Loucy (cell line): ENCODE measurements around the gene KDM4B.
"Not testable (repeated sequence)": the region's sequence is repeated elsewhere in the genome, so short reads cannot be mapped to it uniquely, and the experiment has no call there.

Experiments
- H2AFZ ChIP-seq: fragments of 200-600 bp; sonication (generic); 2 replicates; pipeline ENCODE4 v1.6.0; 2016; ENCODE audit warnings: antibody characterized with exemption, mild to moderate bottlenecking, low read length, moderate library complexity
- H3F3A ChIP-seq: fragments of 200-600 bp; 2 replicates; pipeline ENCODE4 v1.6.0; 2016; ENCODE audit warnings: antibody characterized with exemption, low read depth, mild to moderate bottlenecking
- H3K27me3 ChIP-seq: fragments of 200-600 bp; sonication (generic); 2 replicates; pipeline ENCODE4 v1.6.1; 2014; ENCODE audit warnings: low read length, mild to moderate bottlenecking; ENCODE audit not compliant: insufficient read depth, poor library complexity, severe bottlenecking
- H3K36me3 ChIP-seq: fragments of 200-600 bp; sonication (generic); 2 replicates; pipeline ENCODE4 v1.6.1; 2016; ENCODE audit warnings: low read length; ENCODE audit not compliant: insufficient read depth
- H3K4me1 ChIP-seq: fragments of 200-600 bp; sonication (generic); 2 replicates; pipeline ENCODE4 v1.5.1; 2014; ENCODE audit warnings: low read length, mild to moderate bottlenecking; ENCODE audit not compliant: insufficient read depth, poor library complexity, severe bottlenecking
- H3K4me2 ChIP-seq: fragments of 200-600 bp; sonication (generic); 2 replicates; pipeline ENCODE4 v1.6.0; 2014; ENCODE audit warnings: antibody characterized with exemption, low read length, low read depth, mild to moderate bottlenecking; ENCODE audit not compliant: poor library complexity, severe bottlenecking
- H3K4me3 ChIP-seq: fragments of 200-600 bp; sonication (generic); 2 replicates; pipeline ENCODE4 v1.5.1; 2014; ENCODE audit warnings: low read length, mild to moderate bottlenecking, mixed read lengths; ENCODE audit not compliant: poor library complexity, severe bottlenecking
- H3K79me2 ChIP-seq: fragments of 200-600 bp; sonication (generic); 2 replicates; pipeline ENCODE4 v1.6.1; 2014; ENCODE audit warnings: low read length; ENCODE audit not compliant: insufficient read depth
- H3K9ac ChIP-seq: fragments of 200-600 bp; sonication (generic); 2 replicates; pipeline ENCODE4 v1.6.0; 2014; ENCODE audit warnings: mild to moderate bottlenecking, low read depth, low read length, moderate library complexity; ENCODE audit not compliant: poor library complexity, severe bottlenecking
- H3K9me2 ChIP-seq: fragments of 200-600 bp; sonication (generic); replicated peaks from 2 replicates; pipeline ENCODE4 v1.6.1; 2016; ENCODE audit warnings: low read depth, low read length, mixed read lengths
- H3K9me3 ChIP-seq: fragments of 200-600 bp; sonication (generic); 2 replicates; pipeline ENCODE4 v1.6.1; 2014; ENCODE audit warnings: mild to moderate bottlenecking, antibody characterized with exemption, low read length, low read depth; ENCODE audit not compliant: insufficient read depth
- H4K20me1 ChIP-seq: fragments of 200-600 bp; sonication (generic); 2 replicates; pipeline ENCODE4 v1.6.0; 2014; ENCODE audit warnings: antibody characterized with exemption, low read length, mild to moderate bottlenecking; ENCODE audit not compliant: insufficient read depth, poor library complexity, severe bottlenecking
- EZH2phosphoT487 ChIP-seq: fragments of 200-600 bp; IDR thresholded peaks from 2 replicates; pipeline ENCODE4 v1.6.1; 2018; ENCODE audit warnings: antibody characterized with exemption, mild to moderate bottlenecking, moderate library complexity, borderline replicate concordance
- TF ChIP-seq, protein P1 (sequence below): fragments of 200-600 bp; sonication (generic); conservative IDR thresholded peaks from 2 replicates; pipeline ENCODE4 v1.5.1; 2014; ENCODE audit warnings: mild to moderate bottlenecking, antibody characterized with exemption, low read length

The KDM4B gene

GRCh38 chr19:4950650-4951049 lies 18.3 kb upstream of the KDM4B start:
- not testable (repeated sequence) for H3K9me2 ChIP-seq, H3K79me2 ChIP-seq, H4K20me1 ChIP-seq, H3K4me3 ChIP-seq, H3F3A ChIP-seq, H2AFZ ChIP-seq, H3K9me3 ChIP-seq, H3K4me2 ChIP-seq, H3K9ac ChIP-seq, H3K4me1 ChIP-seq, H3K27me3 ChIP-seq
- H3K36me3 ChIP-seq = peaks cover 86% of the 10 kb centered on the region; the same call in 1 of the 2 replicates

DNA sequence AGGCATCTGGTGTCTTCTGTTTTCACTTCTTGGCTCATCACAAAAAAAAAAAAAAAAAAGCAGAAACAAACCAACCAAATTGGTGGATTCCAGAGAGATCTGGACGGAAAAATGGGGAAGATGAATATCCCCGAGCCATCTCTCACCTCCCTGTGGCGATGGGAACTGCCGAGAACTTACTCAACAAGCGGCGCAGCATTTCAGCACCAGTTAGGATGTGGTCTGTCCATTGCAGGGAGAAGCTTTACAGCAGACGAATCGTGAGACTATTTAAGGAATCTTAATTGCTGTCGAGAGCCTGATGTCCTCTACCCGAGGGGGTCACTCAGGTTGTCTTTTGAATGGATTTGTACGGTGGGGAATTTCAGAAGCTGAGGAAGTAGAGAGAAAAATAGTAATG lies 17.3 kb upstream of the KDM4B start:
- Histone ChIP-seq H3K9me2 (no peaks in the 10 kb centered on the region), H3K4me1 (no peaks in the 10 kb centered on the region), H3K4me3 (no peak overlapping the region), H3F3A (no peaks in the 10 kb centered on the region), H3K9ac (no peak overlapping the region), H3K36me3 (peaks cover 86% of the 10 kb centered on the region; the same call in 1 of the 2 replicates), H2AFZ (no peak overlapping the region), H3K27me3 (no peaks in the 10 kb centered on the region), H3K79me2 (no peaks in the 10 kb centered on the region), H4K20me1 (no peaks in the 10 kb centered on the region), H3K4me2 (no peak overlapping the region), H3K9me3 (no peaks in the 10 kb centered on the region)
- TF ChIP-seq EZH2phosphoT487 = no peak
- TF ChIP-seq, protein P1, sequence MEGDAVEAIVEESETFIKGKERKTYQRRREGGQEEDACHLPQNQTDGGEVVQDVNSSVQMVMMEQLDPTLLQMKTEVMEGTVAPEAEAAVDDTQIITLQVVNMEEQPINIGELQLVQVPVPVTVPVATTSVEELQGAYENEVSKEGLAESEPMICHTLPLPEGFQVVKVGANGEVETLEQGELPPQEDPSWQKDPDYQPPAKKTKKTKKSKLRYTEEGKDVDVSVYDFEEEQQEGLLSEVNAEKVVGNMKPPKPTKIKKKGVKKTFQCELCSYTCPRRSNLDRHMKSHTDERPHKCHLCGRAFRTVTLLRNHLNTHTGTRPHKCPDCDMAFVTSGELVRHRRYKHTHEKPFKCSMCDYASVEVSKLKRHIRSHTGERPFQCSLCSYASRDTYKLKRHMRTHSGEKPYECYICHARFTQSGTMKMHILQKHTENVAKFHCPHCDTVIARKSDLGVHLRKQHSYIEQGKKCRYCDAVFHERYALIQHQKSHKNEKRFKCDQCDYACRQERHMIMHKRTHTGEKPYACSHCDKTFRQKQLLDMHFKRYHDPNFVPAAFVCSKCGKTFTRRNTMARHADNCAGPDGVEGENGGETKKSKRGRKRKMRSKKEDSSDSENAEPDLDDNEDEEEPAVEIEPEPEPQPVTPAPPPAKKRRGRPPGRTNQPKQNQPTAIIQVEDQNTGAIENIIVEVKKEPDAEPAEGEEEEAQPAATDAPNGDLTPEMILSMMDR = no peak

GRCh38 chr19:4952945-4953344 lies 16.0 kb upstream of the KDM4B start:
- Histone ChIP-seq H3K27me3 (no peaks in the 10 kb centered on the region), H3K9me3 (no peaks in the 10 kb centered on the region), H3F3A (no peaks in the 10 kb centered on the region), H3K4me1 (no peaks in the 10 kb centered on the region), H3K4me3 (no peak overlapping the region), H3K4me2 (no peak overlapping the region), H3K9ac (no peak overlapping the region), H3K79me2 (no peaks in the 10 kb centered on the region), H3K9me2 (no peaks in the 10 kb centered on the region), H3K36me3 (peaks cover 82% of the 10 kb centered on the region; the same call in 1 of the 2 replicates), H4K20me1 (no peaks in the 10 kb centered on the region), H2AFZ (no peak overlapping the region)
- TF ChIP-seq, protein P1 = no peak
- TF ChIP-seq EZH2phosphoT487 = no peak

DNA sequence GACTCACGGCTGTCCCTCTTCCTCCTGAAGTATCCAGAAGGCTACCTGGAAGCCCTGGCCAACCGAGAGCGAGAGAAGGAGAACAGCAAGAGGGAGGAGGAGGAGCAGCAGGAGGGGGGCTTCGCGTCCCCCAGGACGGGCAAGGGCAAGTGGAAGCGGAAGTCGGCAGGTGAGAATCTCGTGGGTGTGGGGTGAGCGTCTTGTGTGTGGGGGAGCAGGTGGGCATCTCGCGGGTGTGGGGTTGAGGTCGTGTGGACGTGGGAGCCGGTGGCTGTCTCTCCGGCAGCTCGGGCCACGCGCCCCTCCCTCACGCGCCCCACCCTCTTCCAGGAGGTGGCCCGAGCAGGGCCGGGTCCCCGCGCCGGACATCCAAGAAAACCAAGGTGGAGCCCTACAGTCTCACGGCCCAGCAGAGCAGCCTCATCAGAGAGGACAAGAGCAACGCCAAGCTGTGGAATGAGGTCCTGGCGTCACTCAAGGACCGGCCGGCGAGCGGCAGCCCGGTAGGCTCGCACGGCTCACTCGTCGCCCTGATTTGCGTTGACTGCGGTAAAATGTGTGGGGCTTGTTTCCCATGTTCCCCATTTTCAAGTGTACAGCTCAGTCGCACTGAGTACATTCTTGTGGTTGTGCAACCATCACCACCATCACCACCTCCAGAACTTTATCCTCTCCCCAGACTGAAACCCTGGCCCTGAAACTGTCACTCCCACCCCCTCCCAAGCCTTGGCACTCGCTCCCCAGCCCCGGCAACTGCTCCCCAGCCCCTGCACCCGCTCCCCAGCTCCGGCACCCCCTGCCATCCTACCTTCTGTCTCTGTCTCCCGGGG lies 14.4 kb upstream of the KDM4B start:
- H3K4me1 ChIP-seq, H3K9me3 ChIP-seq, H3K9ac ChIP-seq, H3K4me2 ChIP-seq, H3K9me2 ChIP-seq, H4K20me1 ChIP-seq, H3F3A ChIP-seq, H3K79me2 ChIP-seq, H2AFZ ChIP-seq, H3K27me3 ChIP-seq, H3K4me3 ChIP-seq: not testable (repeated sequence)
- H3K36me3 ChIP-seq = peaks cover 86% of the 10 kb centered on the region; the same call in 1 of the 2 replicates
